ENCODE results near the gene HEMGN. TPM values are rescaled to one million over a fixed set of nuclear protein-coding genes. Genes with fewer than 3 reads are reported as not detected.

The HEMGN gene
- total RNA-seq, 2 donors from 2014 or later, result 1.3 to 9.0 TPM

- DNase-seq (no peak), ATAC-seq (no peak)
- H3K4me1 Mint-ChIP-seq, result peaks cover 52% of the 10 kb centered on the region
- H3K27me3 Mint-ChIP-seq, result no peaks in the 10 kb centered on the region
- H3K9me3 ChIP-seq (ENCODE audit: control insufficient read depth, low read length, poor library complexity, severe bottlenecking), result no peaks in the 10 kb centered on the region
- H3K36me3 Mint-ChIP-seq (ENCODE audit: low read depth), result peaks cover 21% of the 10 kb centered on the region
- H3K27ac Mint-ChIP-seq, result peak overlapping the region; percentile 99
- H3K4me3 Mint-ChIP-seq, result no peak overlapping the region
These were observed 26.4 kb downstream of the HEMGN start for GRCh38 chr9:97911528-97911927.

- Mint-ChIP-seq H3K27ac (peak overlapping the region; percentile 99), H3K4me1 (peaks cover 60% of the 10 kb centered on the region), H3K4me3 (no peak overlapping the region), H3K27me3 (no peaks in the 10 kb centered on the region), H3K36me3 (ENCODE audit: low read depth) (peaks cover 23% of the 10 kb centered on the region)
- no peaks in the 10 kb centered on the region for H3K9me3 ChIP-seq (ENCODE audit: control insufficient read depth, low read length, poor library complexity, severe bottlenecking)
- DNase-seq, result no peak
- no peak for ATAC-seq
These were observed 27.6 kb downstream of the HEMGN start for GRCh38 chr9:97910357-97910756.

GRCh38 chr9:97908705-97909104, 29.3 kb downstream of the HEMGN start:
- no peaks in the 10 kb centered on the region for H3K9me3 ChIP-seq (ENCODE audit: control insufficient read depth, low read length, poor library complexity, severe bottlenecking)
- Mint-ChIP-seq H3K4me1 (peaks cover 64% of the 10 kb centered on the region), H3K27me3 (no peaks in the 10 kb centered on the region), H3K36me3 (ENCODE audit: low read depth) (peaks cover 17% of the 10 kb centered on the region), H3K27ac (peak overlapping the region; percentile 99), H3K4me3 (no peak overlapping the region)
- DNase-seq, result no peak
- ATAC-seq, result no peak

- no peaks in the 10 kb centered on the region for H3K9me3 ChIP-seq (ENCODE audit: control insufficient read depth, low read length, poor library complexity, severe bottlenecking)
- DNase-seq (no peak), ATAC-seq (no peak)
- no peaks in the 10 kb centered on the region for H3K27me3 Mint-ChIP-seq
- peaks cover 13% of the 10 kb centered on the region for H3K36me3 Mint-ChIP-seq (ENCODE audit: low read depth)
- H3K27ac Mint-ChIP-seq, result peak overlapping the region; percentile 99
- peaks cover 65% of the 10 kb centered on the region for H3K4me1 Mint-ChIP-seq
- H3K4me3 Mint-ChIP-seq, result peak overlapping the region; percentile 67
These were observed 30.3 kb downstream of the HEMGN start for GRCh38 chr9:97907632-97908031.

GRCh38 chr9:97907046-97907445, 30.9 kb downstream of the HEMGN start:
- DNase-seq (no peak), ATAC-seq (peak; percentile 17)
- peak overlapping the region; percentile 99 for H3K27ac Mint-ChIP-seq
- peak overlapping the region; percentile 91 for H3K4me3 Mint-ChIP-seq
- H3K36me3 Mint-ChIP-seq (ENCODE audit: low read depth), result peaks cover 11% of the 10 kb centered on the region
- H3K27me3 Mint-ChIP-seq, result no peaks in the 10 kb centered on the region
- H3K4me1 Mint-ChIP-seq, result peaks cover 69% of the 10 kb centered on the region
- H3K9me3 ChIP-seq (ENCODE audit: control insufficient read depth, low read length, poor library complexity, severe bottlenecking), result no peaks in the 10 kb centered on the region

GRCh38 chr9:97906236-97906831, 31.6 kb downstream of the HEMGN start:
- peak overlapping the region; percentile 99 for H3K27ac Mint-ChIP-seq
- peak in 1 of 3 donors; percentile 55 for DNase-seq

GRCh38 chr9:97905228-97905627, 32.7 kb downstream of the HEMGN start:
- H3K4me3 Mint-ChIP-seq, result peak overlapping the region; percentile 91
- peaks cover 70% of the 10 kb centered on the region for H3K4me1 Mint-ChIP-seq
- ATAC-seq, result peak; percentile 84
- H3K27ac Mint-ChIP-seq, result peak overlapping the region; percentile 99
- no peaks in the 10 kb centered on the region for H3K27me3 Mint-ChIP-seq
- peak in 2 of 3 donors; percentile 34 to 48 for DNase-seq
- peaks cover 6% of the 10 kb centered on the region for H3K36me3 Mint-ChIP-seq (ENCODE audit: low read depth)
- H3K9me3 ChIP-seq (ENCODE audit: control insufficient read depth, low read length, poor library complexity, severe bottlenecking), result no peaks in the 10 kb centered on the region

More at GRCh38 chr9:97906236-97906831, 31.6 kb downstream of the HEMGN start:
- H3K27me3 Mint-ChIP-seq, result no peaks in the 10 kb centered on the region
- H3K36me3 Mint-ChIP-seq (ENCODE audit: low read depth), result peaks cover 13% of the 10 kb centered on the region
- H3K4me1 Mint-ChIP-seq, result peaks cover 71% of the 10 kb centered on the region
- peak; percentile 39 for ATAC-seq
- peak overlapping the region; percentile 91 for H3K4me3 Mint-ChIP-seq
- H3K9me3 ChIP-seq (ENCODE audit: control insufficient read depth, low read length, poor library complexity, severe bottlenecking), result no peaks in the 10 kb centered on the region

GRCh38 chr9:97904725-97905124, 33.2 kb downstream of the HEMGN start:
- Mint-ChIP-seq H3K27ac (peak overlapping the region; percentile 99), H3K27me3 (no peaks in the 10 kb centered on the region), H3K36me3 (ENCODE audit: low read depth) (peaks cover 4% of the 10 kb centered on the region), H3K4me1 (peaks cover 65% of the 10 kb centered on the region), H3K4me3 (peak overlapping the region; percentile 91)
- H3K9me3 ChIP-seq (ENCODE audit: control insufficient read depth, low read length, poor library complexity, severe bottlenecking), result no peaks in the 10 kb centered on the region
- ATAC-seq, result peak; percentile 70
- peak; percentile 24 to 42 (median 30) for DNase-seq

GRCh38 chr9:97903177-97903576, 34.8 kb downstream of the HEMGN start:
- H3K9me3 ChIP-seq (ENCODE audit: control insufficient read depth, low read length, poor library complexity, severe bottlenecking), result no peaks in the 10 kb centered on the region
- Mint-ChIP-seq H3K4me3 (no peak overlapping the region), H3K27me3 (no peaks in the 10 kb centered on the region), H3K36me3 (ENCODE audit: low read depth) (peaks cover 4% of the 10 kb centered on the region), H3K4me1 (peaks cover 57% of the 10 kb centered on the region), H3K27ac (peak overlapping the region; percentile 99)
- ATAC-seq (no peak), DNase-seq (no peak)

- Mint-ChIP-seq H3K4me3 (no peak overlapping the region), H3K27me3 (no peaks in the 10 kb centered on the region), H3K36me3 (ENCODE audit: low read depth) (peaks cover 2% of the 10 kb centered on the region), H3K27ac (peak overlapping the region; percentile 99), H3K4me1 (peaks cover 41% of the 10 kb centered on the region)
- DNase-seq (no peak), ATAC-seq (no peak)
- H3K9me3 ChIP-seq (ENCODE audit: control insufficient read depth, low read length, poor library complexity, severe bottlenecking), result no peaks in the 10 kb centered on the region
These were observed 37.0 kb downstream of the HEMGN start for GRCh38 chr9:97900738-97901565.

- Mint-ChIP-seq H3K36me3 (ENCODE audit: low read depth) (peaks cover 4% of the 10 kb centered on the region), H3K4me1 (peaks cover 34% of the 10 kb centered on the region), H3K27ac (peak overlapping the region; percentile 19), H3K4me3 (peak overlapping the region; percentile 45), H3K27me3 (no peaks in the 10 kb centered on the region)
- ATAC-seq (no peak), DNase-seq (no peak)
- H3K9me3 ChIP-seq (ENCODE audit: control insufficient read depth, low read length, poor library complexity, severe bottlenecking), result no peaks in the 10 kb centered on the region
These were observed 37.8 kb downstream of the HEMGN start for GRCh38 chr9:97900103-97900737.

- no peaks in the 10 kb centered on the region for H3K9me3 ChIP-seq (ENCODE audit: control insufficient read depth, low read length, poor library complexity, severe bottlenecking)
- ATAC-seq (no peak), DNase-seq (no peak)
- H3K27me3 Mint-ChIP-seq, result no peaks in the 10 kb centered on the region
- peaks cover 3% of the 10 kb centered on the region for H3K36me3 Mint-ChIP-seq (ENCODE audit: low read depth)
- no peak overlapping the region for H3K4me3 Mint-ChIP-seq
- peaks cover 4% of the 10 kb centered on the region for H3K4me1 Mint-ChIP-seq
- H3K27ac Mint-ChIP-seq, result peak overlapping the region; percentile 85
These were observed 42.2 kb downstream of the HEMGN start for GRCh38 chr9:97895695-97896332.

GRCh38 chr9:97895211-97895610, 42.8 kb downstream of the HEMGN start:
- H3K9me3 ChIP-seq (ENCODE audit: control insufficient read depth, low read length, poor library complexity, severe bottlenecking), result no peaks in the 10 kb centered on the region
- Mint-ChIP-seq H3K4me1 (peaks cover 3% of the 10 kb centered on the region), H3K27me3 (no peaks in the 10 kb centered on the region), H3K27ac (peak overlapping the region; percentile 85), H3K4me3 (no peak overlapping the region), H3K36me3 (ENCODE audit: low read depth) (peaks cover 3% of the 10 kb centered on the region)
- DNase-seq (no peak), ATAC-seq (no peak)

Data from T-helper 17 cell (primary cell).